ENCODE results near the gene MYO5C.

MYO5C gene

GRCh38 chr15:52146261-52146660 is 149.3 kb downstream of the MYO5C start:
- DNase-seq = no peak

GRCh38 chr15:52144656-52145178 is 150.9 kb downstream of the MYO5C start:
- no peak for DNase-seq

GRCh38 chr15:52143873-52144272 is 151.7 kb downstream of the MYO5C start:
- no peak for DNase-seq

Data from right kidney (tissue), 1 donor.